Right forelimb (tissue), 1 donor: ENCODE results near the gene CLHC1.

ENCODE experiments used
- DNase-seq: peaks from one replicate; pipeline ENCODE4 v3.0.0-alpha.2; 2018

CLHC1 gene

DNA sequence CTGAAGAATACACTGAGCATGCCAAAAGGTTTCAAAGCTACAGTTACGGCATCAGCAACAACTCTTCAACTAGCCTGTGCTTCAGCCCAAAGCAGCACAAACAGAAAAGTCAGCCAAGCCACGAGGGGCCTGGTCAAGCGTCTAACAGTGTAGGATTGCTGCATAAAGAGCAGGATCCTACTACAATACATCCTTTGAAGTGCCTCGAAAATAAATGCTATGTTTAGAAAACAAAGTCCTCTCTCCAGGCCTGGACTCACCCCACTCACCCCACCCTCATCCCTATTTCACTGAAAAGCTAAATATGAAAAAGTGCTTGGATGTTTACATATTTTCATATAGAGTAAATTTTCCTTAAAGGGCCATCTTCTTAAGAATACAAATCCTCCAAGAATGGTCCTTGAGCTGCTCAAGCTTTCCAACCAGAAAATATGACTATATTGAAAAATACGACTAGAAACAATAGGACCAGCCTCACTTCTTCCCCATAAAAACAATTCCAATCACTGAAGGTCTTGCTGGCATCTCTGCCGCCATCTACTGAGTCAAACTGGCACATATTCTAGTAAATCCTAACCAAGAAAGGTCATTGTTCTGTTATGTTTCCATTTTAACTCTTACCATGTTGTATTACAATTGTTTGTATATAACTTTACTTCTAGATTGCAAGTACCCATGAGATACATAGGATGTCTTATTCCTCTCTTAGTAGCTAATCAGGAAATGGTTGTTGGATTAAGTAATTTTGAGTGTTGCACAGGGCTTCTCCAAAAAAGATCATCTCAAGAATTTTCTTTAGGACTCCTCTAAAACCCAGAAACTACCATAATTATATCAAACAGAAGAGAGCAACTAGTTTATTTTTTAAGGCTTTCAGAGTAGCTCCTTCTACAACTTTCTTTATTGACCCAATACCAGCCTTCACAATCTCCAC lies 63.6 kb downstream of the CLHC1 start:
- DNase-seq, result no peak

DNA sequence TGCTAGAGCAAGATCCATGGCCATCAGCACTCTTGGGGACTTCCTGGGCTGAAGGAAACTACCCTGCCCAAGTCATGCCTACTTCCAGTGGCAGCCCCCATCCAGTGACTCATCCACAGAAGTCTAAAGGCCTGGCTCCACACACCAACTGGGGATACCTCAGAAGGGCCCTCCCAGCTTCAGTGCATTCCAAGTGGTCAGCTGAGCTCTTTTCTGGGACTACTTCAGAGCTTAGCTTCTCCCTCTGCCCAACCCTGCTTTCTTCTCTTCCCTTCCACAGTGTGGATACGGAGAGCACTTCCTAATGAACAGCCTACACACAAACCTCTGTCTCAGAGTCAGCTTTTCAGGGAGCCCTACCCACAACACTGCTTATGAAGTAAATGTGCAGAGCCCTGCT lies 66.5 kb downstream of the CLHC1 start:
- no peak for DNase-seq

DNA sequence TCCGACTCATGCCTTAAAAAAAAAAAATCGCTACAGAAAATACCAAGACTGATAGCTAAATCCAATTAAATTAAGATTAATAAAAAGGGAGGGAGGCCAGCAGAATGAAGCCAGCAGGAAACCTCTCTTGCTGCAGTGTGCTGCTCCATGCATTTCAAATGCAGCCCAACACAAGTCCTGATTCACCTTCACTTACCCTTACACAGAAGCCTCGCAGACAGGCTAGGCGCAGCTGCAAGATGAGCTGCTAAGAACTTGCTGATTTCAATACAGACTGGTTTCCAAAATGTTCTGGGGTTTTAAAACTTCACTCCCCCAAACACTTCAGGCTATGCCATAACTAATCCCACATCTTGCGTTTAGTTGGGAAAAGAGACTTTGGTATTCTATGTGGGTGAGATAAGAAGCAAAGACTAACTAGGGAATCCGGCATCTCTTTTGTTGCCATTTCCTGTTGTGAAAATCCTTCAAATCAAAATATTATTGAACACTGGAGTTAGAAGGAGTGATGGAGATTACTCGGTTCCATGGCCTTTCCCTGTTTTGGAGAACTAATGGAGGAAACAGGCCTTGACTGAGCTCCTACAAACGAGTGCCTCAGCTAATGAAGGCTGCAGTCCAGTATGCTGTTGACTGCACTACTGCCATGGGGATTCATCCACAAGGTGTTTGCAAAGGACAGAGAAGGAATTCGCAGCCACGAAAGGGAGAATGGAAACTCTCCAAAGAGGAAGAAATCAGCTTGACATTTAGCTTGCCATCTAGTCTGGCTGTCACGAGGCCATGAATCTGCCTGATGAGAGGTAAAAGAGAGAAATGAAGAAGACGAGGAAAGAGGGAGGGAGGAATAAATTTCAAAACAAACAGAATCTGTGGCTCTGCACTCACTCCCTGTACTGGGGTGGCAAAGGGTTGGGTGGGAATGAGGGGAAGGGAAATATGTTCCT lies 67.3 kb downstream of the CLHC1 start:
- DNase-seq, result no peak

DNA sequence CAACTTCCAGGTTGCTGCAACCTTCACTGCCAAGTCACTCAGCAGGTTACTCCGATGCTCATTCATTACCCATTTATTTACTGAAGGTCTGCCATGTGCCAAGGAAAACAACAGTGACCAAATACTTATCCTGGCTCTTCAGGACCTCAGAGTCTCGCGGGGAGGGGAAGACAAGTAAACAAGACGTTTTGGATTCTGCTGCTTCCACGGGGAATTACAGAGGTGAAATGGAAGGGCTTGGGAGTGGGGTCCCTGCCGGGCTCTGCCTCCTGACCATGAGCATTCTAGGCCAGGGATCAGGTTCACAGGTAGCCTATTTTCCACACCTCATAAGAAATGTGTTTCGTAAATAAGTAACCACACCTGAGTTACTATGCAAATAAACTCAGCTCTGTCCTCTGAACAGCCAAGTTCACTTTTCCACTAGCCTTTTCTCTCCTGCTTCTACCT lies 68.1 kb downstream of the CLHC1 start:
- DNase-seq, result no peak

DNA sequence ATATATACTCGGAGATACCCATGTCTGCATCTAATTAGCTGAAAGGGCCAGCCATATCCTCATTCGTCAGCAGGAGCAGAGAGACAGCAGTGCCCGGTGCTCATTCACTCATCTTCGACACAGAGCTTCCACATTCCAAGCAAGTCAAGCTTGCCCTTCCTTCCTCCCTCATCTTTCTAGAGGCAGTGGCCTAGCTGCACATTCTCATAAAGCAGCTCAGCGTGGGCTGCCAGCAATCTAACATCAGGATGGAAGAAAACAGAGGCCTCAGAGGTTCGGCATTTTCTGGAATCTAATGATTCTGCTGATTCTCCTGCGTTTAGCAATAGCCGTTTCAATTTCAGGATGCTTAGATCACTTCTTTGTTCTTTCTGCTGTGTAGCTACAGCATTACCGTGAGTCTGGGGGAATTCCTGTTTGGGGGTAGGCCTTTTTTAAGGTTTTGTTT lies 68.8 kb downstream of the CLHC1 start:
- no peak for DNase-seq

DNA sequence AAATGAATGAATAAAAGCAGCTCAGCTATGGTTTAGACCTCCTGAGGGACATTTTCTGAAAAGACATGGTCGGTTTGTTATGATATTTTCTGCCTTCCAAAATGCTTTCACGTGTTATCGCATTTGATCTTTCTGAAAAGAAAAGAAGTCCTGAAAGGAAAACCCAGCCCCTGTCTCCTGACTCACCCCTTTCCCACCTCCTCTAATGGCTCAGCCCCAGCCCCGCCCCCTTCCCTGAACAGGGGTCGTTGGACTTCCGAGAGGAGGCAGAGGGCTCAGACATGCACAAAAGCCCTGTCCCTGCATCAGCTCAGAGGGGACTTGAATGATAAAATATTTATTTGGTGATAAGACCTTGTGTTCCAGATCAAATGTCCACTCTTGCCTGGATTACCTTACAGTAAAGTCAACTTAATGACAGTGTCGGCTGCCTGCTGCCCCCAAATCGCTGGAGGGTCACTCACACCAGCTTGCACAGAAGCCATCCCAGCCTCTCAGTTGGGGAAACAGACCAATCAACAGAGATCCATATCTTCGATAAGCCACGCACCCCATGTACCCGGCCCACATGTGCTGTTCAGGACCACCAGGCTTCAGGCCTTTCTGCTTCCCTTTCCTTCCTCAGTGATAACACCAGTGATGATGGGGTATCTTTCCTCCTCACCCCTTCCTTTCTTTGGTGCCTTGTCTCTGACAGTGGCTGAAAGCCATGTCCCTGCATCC lies 69.6 kb downstream of the CLHC1 start:
- no peak for DNase-seq

DNA sequence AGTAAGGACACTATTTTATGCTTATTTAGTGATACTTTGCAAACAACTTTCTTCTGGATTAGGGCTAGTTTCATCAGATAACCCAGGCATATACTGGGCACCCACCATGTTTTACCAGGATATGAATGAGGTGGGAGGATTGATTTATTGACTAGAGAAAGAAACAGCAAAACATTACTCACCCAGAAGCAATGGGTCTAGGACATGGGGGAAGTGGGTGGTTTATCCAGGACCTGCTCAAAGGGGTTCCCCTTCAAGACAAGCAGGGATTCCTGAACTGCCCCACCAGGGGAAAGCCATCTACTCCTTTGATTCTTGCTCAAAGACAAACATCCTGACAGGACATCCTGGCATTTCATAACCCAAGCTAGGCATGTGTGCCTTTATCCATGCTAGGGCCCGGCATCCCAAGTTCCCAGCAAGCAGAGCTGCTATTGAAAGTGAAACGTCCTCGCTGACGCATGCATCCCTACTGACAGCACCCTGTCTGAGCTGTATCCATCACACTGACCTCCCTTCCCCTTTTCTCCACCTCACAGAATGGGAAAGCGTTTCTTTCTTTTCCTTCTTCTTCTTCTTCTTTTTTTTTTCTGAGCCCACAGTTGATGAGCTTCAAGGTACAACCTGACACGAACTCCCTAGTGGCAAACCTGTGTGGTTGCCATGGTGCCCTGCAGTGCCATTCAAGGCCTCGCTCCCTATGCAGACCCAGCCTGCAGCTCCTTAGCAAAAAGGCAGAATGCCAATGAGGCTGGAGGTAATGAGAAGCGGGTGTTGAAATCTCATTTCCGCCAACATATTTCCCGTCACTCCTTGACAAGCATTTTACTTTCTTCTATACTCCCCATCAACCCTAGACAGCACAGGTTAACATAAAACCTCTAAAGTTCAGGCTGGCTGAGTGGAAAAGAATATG lies 70.5 kb downstream of the CLHC1 start:
- DNase-seq, result no peak

DNA sequence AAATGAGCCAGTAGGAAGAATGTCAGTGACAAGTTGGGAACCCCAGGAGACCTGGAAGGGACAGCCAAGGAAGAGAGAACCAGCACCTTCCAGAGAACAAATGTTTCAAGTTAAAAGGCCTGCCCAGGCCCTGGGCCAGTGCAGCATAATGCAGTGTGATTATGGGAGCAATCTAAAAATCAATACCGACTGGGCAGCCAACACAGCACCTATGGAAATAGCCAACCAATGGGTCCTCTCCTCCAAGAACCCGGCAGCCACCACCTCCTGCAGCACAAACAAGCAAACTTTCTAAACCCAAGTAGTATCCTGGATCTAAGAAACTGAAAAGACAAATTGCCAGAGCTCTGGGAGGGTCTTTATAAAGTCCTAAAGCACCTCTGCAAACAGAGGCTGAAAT lies 71.7 kb downstream of the CLHC1 start:
- DNase-seq, result no peak

DNA sequence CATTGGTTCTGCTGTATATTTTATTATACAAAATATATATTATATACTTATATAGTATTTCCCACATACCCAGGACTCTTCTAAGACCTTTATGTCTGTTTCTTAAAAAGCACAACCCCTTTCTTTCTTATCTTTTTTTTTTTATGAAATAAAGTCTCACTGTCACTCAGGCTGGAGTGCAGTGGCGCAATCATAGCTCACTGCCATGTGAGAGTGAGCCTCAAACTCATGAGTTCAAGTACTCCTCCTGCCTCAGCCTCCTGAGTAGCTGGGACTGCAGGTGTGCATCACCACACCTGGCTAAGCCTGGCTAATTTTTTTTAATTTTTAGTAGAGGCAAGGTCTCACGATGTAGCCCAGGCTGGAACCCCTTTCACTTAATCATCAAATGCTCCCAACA lies 72.3 kb downstream of the CLHC1 start:
- DNase-seq, result no peak

DNA sequence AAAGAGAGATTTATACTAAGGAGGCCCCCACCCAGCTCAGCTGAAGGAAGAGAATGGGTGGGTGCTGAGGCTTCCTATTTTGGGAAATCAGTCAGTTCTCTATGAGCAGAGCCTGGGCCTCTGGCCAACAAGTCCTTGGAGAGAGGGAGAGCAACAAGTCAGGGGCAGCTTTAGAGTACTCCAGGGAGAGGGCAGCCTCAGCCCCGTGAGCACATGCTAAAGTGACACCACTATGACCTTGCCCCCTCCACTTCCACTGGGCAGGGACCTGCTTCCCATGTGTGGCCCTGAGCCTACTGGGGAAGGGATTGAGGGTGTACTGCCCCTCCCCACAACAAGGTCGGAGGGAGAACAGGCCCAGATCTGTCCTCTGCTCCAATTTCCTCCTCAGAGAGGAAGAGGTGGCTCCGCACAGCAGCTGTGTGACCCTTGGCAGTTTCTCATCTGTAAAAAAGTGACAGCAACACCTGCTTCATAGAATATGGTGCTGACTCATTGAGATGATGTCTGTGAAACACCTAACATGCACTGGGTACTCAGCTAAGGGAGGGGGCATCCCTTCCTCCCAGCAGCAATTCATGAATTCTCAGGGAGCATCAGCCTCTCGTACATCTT lies 72.9 kb downstream of the CLHC1 start:
- no peak for DNase-seq

DNA sequence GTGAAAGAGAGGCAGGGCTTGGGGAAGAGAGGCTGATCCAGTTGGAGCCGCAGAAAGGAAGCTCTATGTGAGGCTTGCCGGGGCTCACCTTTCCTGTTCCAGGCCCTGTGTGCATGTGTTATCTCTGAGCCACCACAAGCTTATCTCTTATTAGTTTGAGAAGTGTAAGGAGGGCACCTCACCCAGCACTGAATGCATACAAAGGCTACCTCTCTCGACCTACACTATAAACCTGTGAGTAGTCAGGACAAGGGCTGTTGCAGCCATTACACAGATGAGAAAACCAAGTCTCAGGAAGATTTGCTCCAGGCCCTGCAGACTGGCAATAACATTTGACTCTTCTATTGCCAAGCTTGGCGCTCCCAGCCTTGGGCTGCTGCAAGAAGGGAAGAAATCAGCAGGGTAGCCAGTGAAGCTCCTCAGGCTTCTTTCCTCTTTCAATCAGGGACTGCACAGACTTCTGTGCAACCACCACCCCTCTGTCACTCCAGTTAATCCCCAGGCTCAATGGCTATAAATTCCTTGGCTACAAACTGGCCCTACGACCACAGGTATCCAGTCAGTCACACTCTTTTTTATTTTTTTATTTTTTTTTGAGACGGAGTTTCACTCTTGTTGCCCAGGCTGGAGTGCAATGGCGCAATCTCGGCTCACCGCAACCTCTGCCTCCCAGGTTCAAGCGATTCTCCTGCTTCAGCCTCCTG lies 73.8 kb downstream of the CLHC1 start:
- DNase-seq, result no peak

DNA sequence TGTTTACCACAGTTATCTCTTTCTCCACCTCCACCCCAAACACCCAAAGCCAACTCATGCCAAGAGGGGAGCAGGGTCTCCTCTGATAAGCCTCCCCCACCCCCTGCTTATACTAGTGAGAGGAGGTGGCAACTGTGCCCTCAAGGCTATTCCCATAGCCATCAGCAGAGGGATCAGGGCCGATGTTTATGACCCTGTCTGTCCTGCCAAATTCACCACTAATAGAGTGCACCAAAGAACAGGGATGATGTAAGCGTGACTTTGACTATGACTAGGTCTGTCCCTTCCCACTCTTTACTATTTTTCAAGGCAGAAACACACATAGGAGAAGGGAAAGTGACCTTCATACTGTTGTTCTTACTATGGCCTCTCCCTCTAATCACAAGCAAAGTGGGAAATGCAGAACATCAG lies 74.6 kb downstream of the CLHC1 start:
- no peak for DNase-seq

DNA sequence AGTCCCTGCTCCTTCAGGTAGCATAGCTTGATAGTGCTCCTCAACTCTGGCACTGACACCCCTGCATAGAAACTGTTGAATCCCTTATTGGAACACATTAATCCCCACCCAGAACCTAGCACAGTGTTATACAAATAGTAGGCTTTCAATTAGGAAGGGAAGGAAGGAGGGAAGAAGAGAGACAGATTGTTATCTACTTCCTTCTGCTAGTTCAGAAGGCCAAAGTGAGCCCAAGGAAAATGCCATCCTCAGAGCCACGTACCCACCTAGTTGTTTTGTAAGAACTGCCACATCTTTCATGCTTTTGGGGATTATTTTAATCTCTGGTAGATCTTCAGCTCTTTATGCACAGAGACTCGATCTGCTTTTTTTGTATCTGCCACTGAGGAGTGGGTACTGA lies 75.1 kb downstream of the CLHC1 start:
- no peak for DNase-seq

DNA sequence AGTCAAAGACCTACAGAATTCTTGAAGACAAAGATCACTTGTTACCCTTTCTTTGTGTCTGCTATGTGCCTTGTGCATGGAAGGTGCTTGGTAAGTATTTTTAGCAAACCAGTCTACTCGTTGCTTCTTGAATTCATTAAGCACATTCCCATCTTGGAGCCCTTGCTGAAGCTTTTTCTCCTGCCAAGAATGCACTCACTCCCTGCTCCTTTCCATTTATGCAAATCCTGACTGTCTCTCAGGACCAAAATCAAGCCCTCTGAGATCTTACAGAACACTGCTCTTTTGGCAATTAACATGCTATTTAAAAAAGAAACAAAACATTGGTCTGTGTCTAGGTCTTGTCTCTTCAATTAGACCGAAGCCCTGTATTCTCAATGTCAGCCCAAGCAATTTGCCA lies 75.8 kb downstream of the CLHC1 start:
- DNase-seq, result no peak

DNA sequence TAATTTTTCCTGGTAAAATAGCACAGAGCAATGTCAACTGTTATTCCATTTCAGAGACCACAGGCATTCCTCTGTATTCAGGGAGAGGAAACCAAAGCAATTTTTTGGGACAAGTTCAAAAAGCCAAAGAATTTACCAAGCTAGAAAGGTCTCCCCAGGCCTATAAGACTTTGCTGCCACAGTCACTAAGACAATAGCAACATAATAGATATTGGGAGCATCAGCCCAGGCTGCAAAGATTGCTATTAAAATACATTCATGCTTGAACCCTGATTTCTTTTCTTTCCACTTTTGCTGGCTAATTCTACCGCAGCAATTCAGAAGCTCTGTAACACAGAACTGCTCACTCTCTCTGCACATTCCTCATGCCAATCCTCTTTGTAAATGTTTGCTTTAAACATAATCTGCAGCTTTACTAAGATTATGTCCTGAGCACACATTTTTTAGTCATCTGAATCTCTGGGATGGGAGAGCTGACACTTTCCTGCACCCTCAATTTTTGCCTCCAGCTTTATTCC lies 76.3 kb downstream of the CLHC1 start:
- no peak for DNase-seq

DNA sequence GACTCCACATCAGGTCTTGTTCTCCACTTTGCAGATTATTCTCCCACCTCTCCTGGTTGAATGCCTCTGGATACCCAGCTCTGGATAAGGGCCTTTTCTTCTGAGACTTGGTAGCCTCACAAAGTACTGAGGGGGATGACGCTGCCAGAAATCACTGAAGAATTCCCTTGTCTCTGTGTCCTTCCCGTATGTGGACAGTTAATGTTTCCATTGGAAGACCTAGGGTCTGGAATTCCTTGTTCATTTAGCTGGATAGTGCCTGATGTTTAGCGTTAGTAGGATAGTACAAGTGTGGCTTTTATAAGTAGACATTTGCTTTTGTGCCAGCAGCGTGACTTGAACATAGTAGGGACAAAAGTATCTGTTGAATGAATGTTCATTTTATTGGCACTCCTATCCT lies 76.9 kb downstream of the CLHC1 start:
- no peak for DNase-seq

DNA sequence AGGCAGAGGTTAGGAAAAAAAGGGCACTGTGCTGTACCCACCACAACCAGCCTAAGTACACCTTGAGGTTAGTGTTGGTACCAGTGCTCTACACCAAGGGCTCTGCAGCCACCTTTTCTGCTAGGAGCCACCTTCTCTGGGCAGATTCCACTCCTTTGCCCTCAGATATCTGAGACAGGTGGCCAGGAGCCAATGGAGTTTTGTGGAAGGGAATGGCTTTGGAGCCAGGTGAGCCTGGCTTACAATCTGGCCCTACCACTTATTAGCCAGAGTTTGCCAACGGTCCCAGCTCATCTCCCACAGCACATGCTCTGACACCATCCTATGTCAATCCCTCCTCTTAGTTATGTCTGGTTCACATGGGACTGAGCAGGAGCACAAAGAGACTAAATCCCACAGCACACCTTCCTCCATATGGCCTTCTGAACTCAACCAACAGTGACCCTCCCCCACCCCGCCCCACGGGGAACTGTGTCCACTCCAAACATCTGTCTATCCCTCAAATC lies 77.5 kb downstream of the CLHC1 start:
- no peak for DNase-seq

DNA sequence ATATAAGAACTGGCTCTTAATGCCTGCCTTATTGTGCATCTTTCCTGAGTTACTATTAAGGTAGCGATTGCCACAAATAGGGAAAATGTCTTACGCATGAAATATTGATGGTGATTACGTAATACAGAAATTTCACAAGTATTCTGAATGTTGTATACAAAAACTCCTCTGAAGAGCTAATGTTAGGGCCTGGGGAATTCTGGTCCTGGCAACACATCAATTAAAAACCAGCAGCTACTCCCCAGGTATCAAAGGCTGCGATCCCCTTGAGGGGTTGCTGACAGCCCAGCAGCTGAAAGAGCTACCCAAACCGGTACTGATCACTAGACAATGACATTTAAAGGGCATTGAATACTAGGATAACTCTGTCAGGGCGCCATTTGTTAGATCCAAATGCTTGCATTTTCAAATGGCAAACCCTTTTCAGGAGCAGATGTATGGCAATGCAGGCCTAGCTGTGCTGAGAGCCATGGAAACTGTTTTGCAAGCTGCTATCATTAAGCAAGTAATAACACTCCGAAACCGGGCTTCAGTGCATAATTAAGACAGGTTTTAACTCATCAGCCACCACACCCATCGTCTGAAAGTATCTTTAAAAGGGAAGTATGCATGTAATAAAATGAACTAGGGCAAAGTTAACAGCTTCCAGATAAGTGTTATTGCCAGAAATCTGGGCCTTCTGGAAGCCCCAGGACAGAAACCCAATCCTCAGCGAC lies 78.4 kb downstream of the CLHC1 start:
- no peak for DNase-seq
